H1 (cell line): ENCODE measurements around the gene EMX2. TPM values are rescaled to one million over a fixed set of nuclear protein-coding genes. Genes with fewer than 3 reads are reported as not detected.
A peak's percentile ranks its signal among the peaks of the same experiment; 100 is the strongest.

Experiments used
- CTCF ChIA-PET: fragments of 300-600 bp; sonication (Branson Sonifier 250); formaldehyde crosslinking; loops from one replicate; lab custom pipeline; 2021; ENCODE audit not compliant: partially characterized antibody; lab: Charles Lee
- POLR2A ChIA-PET: fragments of 300-600 bp; sonication (Branson Sonifier 250); formaldehyde crosslinking; loops from one replicate; lab custom pipeline; 2021; ENCODE audit warnings: inconsistent platforms; ENCODE audit not compliant: partially characterized antibody; lab: Charles Lee
- DNase-seq, 2 experiments: peaks; one replicate each; pipeline versions ENCODE4 v3.0.0 to v3.0.0-alpha.2; 2010 to 2022; ENCODE audit warnings: low spot score in 2 of 2, low read depth in 1 of 2, mixed read lengths in 1 of 2
- FAIRE-seq: peaks from 2 replicates; lab custom pipeline; 2011; peaks lifted over from hg19 to GRCh38; lab: Jason Lieb, UNC
- H2AFZ ChIP-seq: 2 replicates; pipeline ENCODE4 v1.8.1; 2012; ENCODE audit warnings: low read length, inconsistent platforms
- H2AK5ac ChIP-seq: 2 replicates; pipeline ENCODE4 v1.6.1; 2013; ENCODE audit warnings: low read depth, low read length
- H2BK120ac ChIP-seq: replicated peaks from 2 replicates; pipeline ENCODE3; 2013; ENCODE audit warnings: low read depth, low read length, inconsistent platforms
- H2BK12ac ChIP-seq: 2 replicates; pipeline ENCODE4 v1.6.1; 2013; ENCODE audit warnings: low read depth, low read length
- H2BK15ac ChIP-seq: 2 replicates; pipeline ENCODE4 v1.6.1; 2013; ENCODE audit warnings: low read length
- H2BK20ac ChIP-seq: 2 replicates; pipeline ENCODE4 v1.6.1; 2013; ENCODE audit warnings: low read length
- H2BK5ac ChIP-seq: 2 replicates; pipeline ENCODE4 v1.6.1; 2013; ENCODE audit warnings: low read depth, low read length
- H3K14ac ChIP-seq: 2 replicates; pipeline ENCODE4 v1.6.1; 2013; ENCODE audit warnings: inconsistent platforms; ENCODE audit not compliant: insufficient read length
- H3K18ac ChIP-seq: 2 replicates; pipeline ENCODE4 v1.6.1; 2013; ENCODE audit warnings: low read length; ENCODE audit errors: extremely low read depth
- H3K23ac ChIP-seq: 2 replicates; pipeline ENCODE4 v1.6.1; 2013; ENCODE audit warnings: inconsistent platforms; ENCODE audit not compliant: insufficient read length
- H3K23me2 ChIP-seq: 2 replicates; pipeline ENCODE4 v1.6.1; 2013; ENCODE audit warnings: low read depth, low read length
- H3K27ac ChIP-seq: 2 replicates; pipeline ENCODE4 v1.6.1; 2011; ENCODE audit warnings: low read depth, low read length, inconsistent platforms
- H3K27me3 ChIP-seq, 4 experiments: replicated peaks in 1 of 4; 1 replicate in 1 of 4; 2 replicates in 3 of 4; pipeline versions ENCODE4 v1.6.1 to v1.8.1; 2011 to 2013; ENCODE audit warnings: low read length in 3 of 4, mild to moderate bottlenecking in 3 of 4, inconsistent platforms in 2 of 4, mixed read lengths in 2 of 4, moderate library complexity in 1 of 4; ENCODE audit not compliant: control insufficient read depth in 3 of 4, insufficient read depth in 3 of 4; ENCODE audit errors: extremely low read depth in 1 of 4
- H3K36me3 ChIP-seq, 4 experiments: 2 replicates each; pipeline versions ENCODE4 v1.6.1 to v1.8.1; 2011 to 2013; ENCODE audit warnings: mild to moderate bottlenecking in 4 of 4, low read length in 3 of 4, moderate library complexity in 2 of 4, control low read depth in 1 of 4, inconsistent platforms in 1 of 4; ENCODE audit not compliant: insufficient read depth in 4 of 4, control insufficient read depth in 2 of 4
- H3K4ac ChIP-seq: replicated peaks from 2 replicates; pipeline ENCODE3; 2013; ENCODE audit warnings: low read length, low read depth, mixed read lengths, inconsistent platforms; ENCODE audit not compliant: insufficient read length
- H3K4me1 ChIP-seq, 4 experiments: replicated peaks in 1 of 4; 1 replicate in 1 of 4; 2 replicates in 3 of 4; pipeline versions ENCODE4 v1.6.1 to v1.8.1; 2011 to 2013; ENCODE audit warnings: low read length in 3 of 4, inconsistent platforms in 2 of 4, mixed read lengths in 1 of 4; ENCODE audit not compliant: insufficient read depth in 4 of 4, control insufficient read depth in 3 of 4
- H3K4me2 ChIP-seq, 2 experiments: 2 replicates each; pipeline versions ENCODE4 v1.6.1 to v1.8.1; 2011 to 2013; ENCODE audit warnings: low read depth in 2 of 2, low read length in 2 of 2, control low read depth in 1 of 2, inconsistent platforms in 1 of 2, mild to moderate bottlenecking in 1 of 2; ENCODE audit not compliant: insufficient read depth in 1 of 2
- H3K4me3 ChIP-seq, 4 experiments: fragments of 200-600, 300-600 bp in 1 of 4; sonication (generic), shearing (Covaris generic), sonication (Bioruptor Twin) in 1 of 4; 2 replicates each; pipeline versions ENCODE4 v1.5.1 to v1.8.1; 2011 to 2016; ENCODE audit warnings: low read length in 4 of 4, low read depth in 3 of 4, control low read depth in 2 of 4, inconsistent platforms in 2 of 4, mild to moderate bottlenecking in 2 of 4, mixed read lengths in 1 of 4, moderate library complexity in 1 of 4; ENCODE audit not compliant: insufficient read depth in 2 of 4; ENCODE audit errors: extremely low read depth in 1 of 4
- H3K56ac ChIP-seq: replicated peaks from 2 replicates; pipeline ENCODE3; 2013; ENCODE audit warnings: low read depth, mild to moderate bottlenecking, mixed read lengths, low read length, inconsistent platforms; ENCODE audit not compliant: insufficient read length
- H3K79me1 ChIP-seq: 2 replicates; pipeline ENCODE4 v1.6.1; 2013; ENCODE audit warnings: low read depth, low read length, control low read depth
- H3K79me2 ChIP-seq, 2 experiments: 2 replicates each; pipeline versions ENCODE4 v1.6.1 to v1.8.1; 2012 to 2013; ENCODE audit warnings: low read length in 2 of 2, mild to moderate bottlenecking in 2 of 2, inconsistent platforms in 1 of 2; ENCODE audit not compliant: insufficient read depth in 2 of 2, control insufficient read depth in 1 of 2
- H3K9ac ChIP-seq, 4 experiments: replicated peaks in 1 of 4; 1 replicate in 1 of 4; 2 replicates in 3 of 4; pipeline versions ENCODE4 v1.6.1 to v1.8.1; 2011 to 2013; ENCODE audit warnings: low read depth in 3 of 4, low read length in 3 of 4, control low read depth in 2 of 4, mild to moderate bottlenecking in 2 of 4, moderate library complexity in 2 of 4, inconsistent platforms in 1 of 4; ENCODE audit errors: extremely low read depth in 1 of 4
- H3K9me3 ChIP-seq, 2 experiments: 2 replicates each; pipeline versions ENCODE4 v1.6.1 to v1.8.1; 2012 to 2013; ENCODE audit warnings: mild to moderate bottlenecking in 2 of 2, moderate library complexity in 2 of 2, control low read depth in 1 of 2, inconsistent platforms in 1 of 2, low read depth in 1 of 2, low read length in 1 of 2, mixed read lengths in 1 of 2; ENCODE audit not compliant: insufficient read depth in 2 of 2
- H4K20me1 ChIP-seq, 2 experiments: replicated peaks in 1 of 2; 2 replicates each; pipeline versions ENCODE3 to v1.8.1; 2011 to 2013; ENCODE audit warnings: inconsistent platforms in 2 of 2, low read length in 2 of 2, mild to moderate bottlenecking in 1 of 2; ENCODE audit not compliant: insufficient read depth in 2 of 2, control insufficient read depth in 1 of 2
- H4K5ac ChIP-seq: 2 replicates; pipeline ENCODE4 v1.6.1; 2013; ENCODE audit warnings: low read length, low read depth, mixed read lengths, inconsistent platforms; ENCODE audit not compliant: insufficient read length
- H4K8ac ChIP-seq: 2 replicates; pipeline ENCODE4 v1.8.0; 2013; ENCODE audit warnings: mild to moderate bottlenecking, moderate library complexity, low read length, inconsistent platforms; ENCODE audit not compliant: insufficient read depth; ENCODE audit errors: extremely low read depth
- H4K91ac ChIP-seq: replicated peaks from 2 replicates; pipeline ENCODE3; 2013; ENCODE audit warnings: low read length, mixed read lengths, inconsistent platforms; ENCODE audit not compliant: insufficient read length
- CBX5 ChIP-seq: fragments of 300-800, 300-1000 bp; sonication (generic); IDR thresholded peaks from 2 replicates; pipeline ENCODE4 v1.7.1; 2016; ENCODE audit warnings: antibody characterized with exemption, low read length, low read depth
- CTBP2 ChIP-seq: IDR thresholded peaks from 2 replicates; pipeline ENCODE4 v1.7.0; 2011; ENCODE audit warnings: borderline replicate concordance, mild to moderate bottlenecking, moderate library complexity, mixed read lengths, low read length; ENCODE audit not compliant: insufficient read depth, insufficient read length
- EZH2 ChIP-seq: fragments of 200-600 bp; sonication (generic); IDR thresholded peaks from 2 replicates; pipeline ENCODE4 v1.7.1; 2012; ENCODE audit warnings: low read depth, mild to moderate bottlenecking, moderate library complexity, low read length, inconsistent platforms; ENCODE audit not compliant: severe bottlenecking
- RAD21 ChIP-seq, 2 experiments: IDR thresholded peaks in 1 of 2; conservative IDR thresholded peaks in 1 of 2; 2 replicates each; pipeline ENCODE4 v1.6.1; 2011; ENCODE audit warnings: low read depth in 2 of 2, low read length in 2 of 2, improper control_type of control experiment in 1 of 2, inconsistent platforms in 1 of 2, mild to moderate bottlenecking in 1 of 2, moderate library complexity in 1 of 2
- RNF2 ChIP-seq: fragments of 200-900, 300-1000 bp; sonication (generic); IDR thresholded peaks from 2 replicates; pipeline ENCODE4 v1.7.1; 2016; ENCODE audit warnings: borderline replicate concordance, low read depth, mild to moderate bottlenecking, antibody characterized with exemption, low read length; ENCODE audit not compliant: poor library complexity, severe bottlenecking; ENCODE audit errors: missing control alignments
- RXRA ChIP-seq: IDR thresholded peaks from 2 replicates; pipeline ENCODE4 v1.6.1; 2011; ENCODE audit warnings: low read depth, mild to moderate bottlenecking, low read length, moderate library complexity; ENCODE audit not compliant: insufficient read depth
- TEAD4 ChIP-seq: IDR thresholded peaks from 2 replicates; pipeline ENCODE4 v1.6.1; 2012; ENCODE audit warnings: low read depth, low read length, inconsistent platforms, mixed read lengths
- ZNF274 ChIP-seq: IDR thresholded peaks from 2 replicates; pipeline ENCODE4 v1.7.0; 2012; ENCODE audit warnings: low read length, borderline replicate concordance; ENCODE audit errors: extremely low read depth
- WGBS, 2 experiments: shearing (Covaris generic) in 1 of 2; methylation state at CpG; one replicate each; pipeline versions ENCODE4 v1.1.6 to v1.1.7; 2013 to 2015; ENCODE audit warnings: low lambda C conversion rate in 2 of 2, mixed read lengths in 2 of 2, inconsistent platforms in 1 of 2, low coverage in 1 of 2, missing lambda C conversion rate in 1 of 2; ENCODE audit not compliant: insufficient replicate concordance in 2 of 2, insufficient coverage in 1 of 2, insufficient read length in 1 of 2; ENCODE audit errors: extremely low coverage in 1 of 2, missing lambda C conversion rate in 1 of 2; 5-methylcytosine and 5-hydroxymethylcytosine counted together
- polyA plus RNA-seq, 7 experiments: library from polyadenylated mRNA; depleted of rRNA in 3 of 7; stranded (reverse) in 5 of 7; unstranded in 2 of 7; fragments of >200 nt in 5 of 7; fragments of 200-250 nt in 2 of 7; gene quantifications; 1 replicate in 5 of 7; 2 replicates in 1 of 7; 4 replicates in 1 of 7; pipeline versions ENCODE4 v1.2.1 to v1.2.3, GENCODE V29; 2011 to 2013; ENCODE audit warnings: missing spikeins in 2 of 7, mixed read lengths in 2 of 7
- total RNA-seq: library from RNA; stranded (reverse); fragmentation: NEBNext Ultra II Directional; extraction: Animal tissue kit (Norgen Biotek cat#: 25700); gene quantifications from 2 replicates; pipeline ENCODE4 v1.2.1, GENCODE V29; 2021
- TF ChIP-seq, protein P1 (sequence below): IDR thresholded peaks from 2 replicates; pipeline ENCODE4 v1.6.1; 2012; ENCODE audit warnings: inconsistent platforms

The EMX2 gene
- total and polyA plus RNA-seq, 2 of the 8 experiments (the other 6 are each of a cell fraction or from before 2014, with no cell fraction given) = not detected

- peaks cover 0 to 34% (median 19%) of the 10 kb centered on the region in 4 experiments; a peak in 6 of 7 replicates for H3K4me1 ChIP-seq
- TF ChIP-seq EZH2 = peak; percentile 23
- TF ChIP-seq CTBP2 = no peak
- TF ChIP-seq RNF2 = peak; percentile 2
- no peak for TF ChIP-seq TEAD4
- TF ChIP-seq RXRA = no peak
- no peak for TF ChIP-seq ZNF274
- TF ChIP-seq CBX5 = no peak
- TF ChIP-seq RAD21 (IDR thresholded peaks at IDR 0.05 in 1 of 2, conservative IDR thresholded peaks at IDR 0.05 in 1 of 2; ENCODE audit: low read depth in 2 of 2, low read length in 2 of 2) = no peak
- TF ChIP-seq, protein P1, sequence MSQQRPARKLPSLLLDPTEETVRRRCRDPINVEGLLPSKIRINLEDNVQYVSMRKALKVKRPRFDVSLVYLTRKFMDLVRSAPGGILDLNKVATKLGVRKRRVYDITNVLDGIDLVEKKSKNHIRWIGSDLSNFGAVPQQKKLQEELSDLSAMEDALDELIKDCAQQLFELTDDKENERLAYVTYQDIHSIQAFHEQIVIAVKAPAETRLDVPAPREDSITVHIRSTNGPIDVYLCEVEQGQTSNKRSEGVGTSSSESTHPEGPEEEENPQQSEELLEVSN = no peak
- TF ChIP-seq, all 59 proteins: peak for 2
- Histone ChIP-seq H4K20me1 (peaks cover 20 to 40% of the 10 kb centered on the region in 2 experiments), H2BK15ac (peak overlapping the region; percentile 31; the same call in 1 of the 2 replicates), H4K5ac (no peak overlapping the region), H2BK12ac (peak overlapping the region; percentile 94; the same call in 1 of the 2 replicates), H3K23ac (no peak overlapping the region), H3K36me3 (no peaks in the 10 kb centered on the region; a peak in 1 of 8 replicates), H3K9me3 (no peaks in the 10 kb centered on the region), H2BK20ac (0 out of 2 replicates have a peak overlapping the region, but pooled peaks have one; percentile 32), H3K23me2 (peaks cover 6% of the 10 kb centered on the region; the same call in 1 of the 2 replicates), H3K14ac (no peak overlapping the region), H4K91ac (no peak overlapping the region), H3K4me2 (peak overlapping the region; percentile 70 to 83), H3K79me2 (no peaks in the 10 kb centered on the region), H2AFZ (no peak overlapping the region), H3K4ac (no peak overlapping the region), H3K18ac (peak overlapping the region; percentile 38; the same call in 1 of the 2 replicates), H3K9ac (no peak overlapping the region), H2BK5ac (no peak overlapping the region), H2BK120ac (no peak overlapping the region), H3K79me1 (no peaks in the 10 kb centered on the region), H4K8ac (no peak overlapping the region), H3K27me3 (peaks cover 90 to 99% (median 96%) of the 10 kb centered on the region in 4 experiments), H3K56ac (no peak overlapping the region), H3K27ac (no peak overlapping the region), H2AK5ac (no peak overlapping the region), H3K4me3 (peak overlapping the region in 2 of 4 experiments; percentile 5 to 62; a peak in 4 of 8 replicates)
- CTCF ChIA-PET = interaction anchor here (0.6 to 3.5 kb wide), 5 partner anchors 8 to 714 kb away, joined by 3 to 27 read pairs (median 3); no protein-coding TSS in a partner anchor
- no peak for FAIRE-seq
- 4% methylated on average over 15 of the region's 16 CpGs; no CpG with 5 or more reads in 1 of the 2 experiments for WGBS, 2 experiments
- DNase-seq = no peak
- POLR2A ChIA-PET = no interaction called here
Observed at GRCh38 chr10:117546020-117546580, 3.6 kb downstream of the EMX2 start.
